Sigmoid colon (tissue), 4 donors: Measurements from ENCODE around the gene BIRC5.

Experiments
- EP300 ChIP-seq, 4 donors: sonication (generic); formaldehyde crosslinking; IDR thresholded peaks; one replicate each; pipeline ENCODE4 v1.6.1; 2017; ENCODE audit warnings: antibody characterized with exemption in 4 of 4
- POLR2A ChIP-seq, 2 donors: fragments of 450-650 bp; IDR thresholded peaks; one replicate each; pipeline ENCODE4 v1.6.1; 2016; ENCODE audit warnings: antibody characterized with exemption in 2 of 2, mild to moderate bottlenecking in 2 of 2, moderate library complexity in 2 of 2
- POLR2AphosphoS5 ChIP-seq, 4 donors: sonication (generic); formaldehyde crosslinking; IDR thresholded peaks; one replicate each; pipeline ENCODE4 v1.6.1; 2017; ENCODE audit warnings: antibody characterized with exemption in 4 of 4
- TF ChIP-seq, protein P1 (sequence below), 4 experiments: fragments of 450-650 bp in 3 of 4; fragments of 200-600 bp in 1 of 4; IDR thresholded peaks; one replicate each; pipeline ENCODE4 v1.5.1; 2016 to 2019; ENCODE audit warnings: antibody characterized with exemption in 4 of 4, mild to moderate bottlenecking in 3 of 4, moderate library complexity in 2 of 4

DNA sequence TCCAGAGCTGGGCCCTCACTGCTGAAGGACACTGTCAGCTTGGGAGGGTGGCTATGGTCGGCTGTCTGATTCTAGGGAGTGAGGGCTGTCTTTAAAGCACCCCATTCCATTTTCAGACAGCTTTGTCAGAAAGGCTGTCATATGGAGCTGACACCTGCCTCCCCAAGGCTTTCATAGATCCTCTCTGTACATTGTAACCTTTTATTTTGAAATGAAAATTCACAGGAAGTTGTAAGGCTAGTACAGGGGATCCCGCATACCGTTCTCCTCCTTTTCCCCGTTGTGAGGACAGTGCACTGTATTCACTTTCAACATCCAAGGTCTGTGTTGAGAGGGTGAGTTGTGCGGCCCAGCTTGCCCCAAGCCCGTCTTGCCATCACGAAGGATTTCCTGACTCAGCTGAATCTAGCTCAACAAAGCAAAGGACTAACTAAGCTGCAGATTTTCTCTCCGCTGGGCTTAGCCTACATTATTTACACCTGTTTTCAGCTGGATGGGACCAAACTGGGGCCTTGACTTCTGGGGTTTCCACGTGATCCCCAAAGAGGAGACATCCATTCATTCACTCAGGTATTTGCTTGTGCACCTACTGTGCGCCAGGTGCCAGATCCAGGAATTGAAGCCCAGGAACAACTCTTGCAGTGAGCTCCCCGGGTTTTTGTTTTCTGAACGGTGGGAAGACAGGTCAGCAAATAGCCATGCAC, 12.2 kb downstream of the BIRC5 start:
- TF ChIP-seq, protein P1, sequence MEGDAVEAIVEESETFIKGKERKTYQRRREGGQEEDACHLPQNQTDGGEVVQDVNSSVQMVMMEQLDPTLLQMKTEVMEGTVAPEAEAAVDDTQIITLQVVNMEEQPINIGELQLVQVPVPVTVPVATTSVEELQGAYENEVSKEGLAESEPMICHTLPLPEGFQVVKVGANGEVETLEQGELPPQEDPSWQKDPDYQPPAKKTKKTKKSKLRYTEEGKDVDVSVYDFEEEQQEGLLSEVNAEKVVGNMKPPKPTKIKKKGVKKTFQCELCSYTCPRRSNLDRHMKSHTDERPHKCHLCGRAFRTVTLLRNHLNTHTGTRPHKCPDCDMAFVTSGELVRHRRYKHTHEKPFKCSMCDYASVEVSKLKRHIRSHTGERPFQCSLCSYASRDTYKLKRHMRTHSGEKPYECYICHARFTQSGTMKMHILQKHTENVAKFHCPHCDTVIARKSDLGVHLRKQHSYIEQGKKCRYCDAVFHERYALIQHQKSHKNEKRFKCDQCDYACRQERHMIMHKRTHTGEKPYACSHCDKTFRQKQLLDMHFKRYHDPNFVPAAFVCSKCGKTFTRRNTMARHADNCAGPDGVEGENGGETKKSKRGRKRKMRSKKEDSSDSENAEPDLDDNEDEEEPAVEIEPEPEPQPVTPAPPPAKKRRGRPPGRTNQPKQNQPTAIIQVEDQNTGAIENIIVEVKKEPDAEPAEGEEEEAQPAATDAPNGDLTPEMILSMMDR (IDR thresholded peaks at IDR 0.05): no peak
- TF ChIP-seq POLR2AphosphoS5 (IDR thresholded peaks at IDR 0.05) (no peak), EP300 (IDR thresholded peaks at IDR 0.05) (no peak), POLR2A (IDR thresholded peaks at IDR 0.05) (no peak)
